COLO829 (cell line): ENCODE results near the gene BMPR2.
"Not testable (repeated sequence)": the region's sequence is repeated elsewhere in the genome, so short reads cannot be mapped to it uniquely, and the experiment has no call there.

ENCODE experiments used
- DNase-seq: peaks from one replicate; pipeline ENCODE4 v3.0.0; 2012; ENCODE audit warnings: low spot score

BMPR2 gene

GRCh38 chr2:202535290-202535689, 159.2 kb downstream of the BMPR2 start:
- not testable (repeated sequence) for DNase-seq

- no peak for DNase-seq
These were observed 165.0 kb downstream of the BMPR2 start for GRCh38 chr2:202541137-202541536.

GRCh38 chr2:202542142-202542541, 166.0 kb downstream of the BMPR2 start:
- no peak for DNase-seq

GRCh38 chr2:202545523-202545922, 169.4 kb downstream of the BMPR2 start:
- DNase-seq = no peak

GRCh38 chr2:202545931-202546330, 169.8 kb downstream of the BMPR2 start:
- DNase-seq = no peak

- not testable (repeated sequence) for DNase-seq
These were observed 170.5 kb downstream of the BMPR2 start for GRCh38 chr2:202546499-202547141.

- DNase-seq = no peak
These were observed 172.1 kb downstream of the BMPR2 start for GRCh38 chr2:202548240-202548639.

GRCh38 chr2:202551000-202551399, 174.9 kb downstream of the BMPR2 start:
- not testable (repeated sequence) for DNase-seq

- DNase-seq = no peak
These were observed 179.2 kb downstream of the BMPR2 start for GRCh38 chr2:202555356-202555755.

GRCh38 chr2:202560200-202560599, 184.1 kb downstream of the BMPR2 start:
- no peak for DNase-seq

- no peak for DNase-seq
These were observed 188.1 kb downstream of the BMPR2 start for GRCh38 chr2:202564226-202564625.

GRCh38 chr2:202566286-202566685, 190.2 kb downstream of the BMPR2 start:
- no peak for DNase-seq

GRCh38 chr2:202574541-202574940, 198.4 kb downstream of the BMPR2 start:
- no peak for DNase-seq

GRCh38 chr2:202575194-202575593, 199.1 kb downstream of the BMPR2 start:
- DNase-seq = not testable (repeated sequence)

GRCh38 chr2:202577250-202578183, 201.4 kb downstream of the BMPR2 start:
- DNase-seq = no peak

- DNase-seq = not testable (repeated sequence)
These were observed 206.7 kb downstream of the BMPR2 start for GRCh38 chr2:202582846-202583245.

GRCh38 chr2:202583709-202584219, 207.6 kb downstream of the BMPR2 start:
- no peak for DNase-seq

- DNase-seq = peak; percentile 69
These were observed 212.8 kb downstream of the BMPR2 start for GRCh38 chr2:202588647-202589581.

GRCh38 chr2:202589582-202589949, 213.4 kb downstream of the BMPR2 start:
- no peak for DNase-seq

- DNase-seq = no peak
These were observed 216.4 kb downstream of the BMPR2 start for GRCh38 chr2:202592566-202592965.

- no peak for DNase-seq
These were observed 223.0 kb downstream of the BMPR2 start for GRCh38 chr2:202599105-202599504.

- DNase-seq = no peak
These were observed 223.8 kb downstream of the BMPR2 start for GRCh38 chr2:202599911-202600310.
